Fibroblast of mammary gland (primary cell): ENCODE results near the gene PGS1.

Experiments used
- DNase-seq: peaks from one replicate; pipeline ENCODE4 v3.0.0-alpha.2; 2010; ENCODE audit warnings: low read depth
- H3K4me3 ChIP-seq: 2 replicates; pipeline ENCODE4 v1.5.1; 2011; ENCODE audit warnings: low read depth, mild to moderate bottlenecking, low read length, moderate library complexity; ENCODE audit not compliant: control insufficient read depth
- CTCF ChIP-seq: conservative IDR thresholded peaks from 2 replicates; pipeline ENCODE4 v1.5.1; 2011; ENCODE audit warnings: low read depth, low read length, inconsistent platforms; ENCODE audit not compliant: control insufficient read depth, insufficient read depth

Gene PGS1

GRCh38 chr17:78377858-78378224 lies 608 bp upstream of the PGS1 start:
- no peak for TF ChIP-seq CTCF
- no peak for DNase-seq
- H3K4me3 ChIP-seq = peak overlapping the region; percentile 89

- peak overlapping the region; percentile 89 for H3K4me3 ChIP-seq
- peak; percentile 92 for DNase-seq
- no peak for TF ChIP-seq CTCF
Measured at GRCh38 chr17:78379131-78379491, 662 bp downstream of the PGS1 start.

GRCh38 chr17:78380370-78380769 lies 1.9 kb downstream of the PGS1 start:
- no peak for DNase-seq
- no peak overlapping the region for H3K4me3 ChIP-seq
- TF ChIP-seq CTCF = no peak

- no peak for TF ChIP-seq CTCF
- peak; percentile 62 for DNase-seq
- peak overlapping the region; percentile 7 for H3K4me3 ChIP-seq
Measured at GRCh38 chr17:78381601-78382232, 3.3 kb downstream of the PGS1 start.

- TF ChIP-seq CTCF = no peak
- H3K4me3 ChIP-seq = no peak overlapping the region
- peak; percentile 99 for DNase-seq
Measured at GRCh38 chr17:78383725-78384471, 5.4 kb downstream of the PGS1 start.

- H3K4me3 ChIP-seq = no peak overlapping the region
- DNase-seq = no peak
- TF ChIP-seq CTCF = no peak
Measured at GRCh38 chr17:78384479-78385175, 6.2 kb downstream of the PGS1 start.
